A549 (cell line): ENCODE data around the gene NINL.

Experiments
- CEBPB ChIP-seq, 2 experiments: fragments of >200 bp in 1 of 2; sonication (Bioruptor Twin) in 1 of 2; formaldehyde crosslinking in 1 of 2; IDR thresholded peaks; 2 replicates each; pipeline ENCODE4 v1.6.1; 2012 to 2016
- CTCF ChIP-seq: fragments of >200 bp; sonication (Bioruptor Twin); formaldehyde crosslinking; IDR thresholded peaks from 3 replicates; pipeline ENCODE4 v1.5.1; 2016
- EP300 ChIP-seq, 2 experiments: fragments of >200 bp; sonication (Bioruptor Twin); formaldehyde crosslinking; IDR thresholded peaks; 2 replicates in 1 of 2; 3 replicates in 1 of 2; pipeline ENCODE4 v1.6.1; 2016 to 2017
- ESRRA ChIP-seq: fragments of 150-350 bp; IDR thresholded peaks from 2 replicates; pipeline ENCODE4 v1.6.1; 2014; ENCODE audit warnings: mild to moderate bottlenecking, low read length, borderline replicate concordance
- FOSB ChIP-seq: fragments of 250-450 bp; sonication (Bioruptor Pico); IDR thresholded peaks from 2 replicates; pipeline ENCODE4 v1.5.0; 2020; ENCODE audit warnings: mild to moderate bottlenecking, moderate library complexity
- HOXB13 ChIP-seq: fragments of 250-450 bp; sonication (Bioruptor Pico); IDR thresholded peaks from 2 replicates; pipeline ENCODE4 v1.5.0; 2020; ENCODE audit warnings: low read depth, mild to moderate bottlenecking, moderate library complexity
- JUN ChIP-seq, 2 experiments: fragments of >200 bp; sonication (Bioruptor Twin); formaldehyde crosslinking; IDR thresholded peaks; 2 replicates in 1 of 2; 3 replicates in 1 of 2; pipeline ENCODE4 v1.6.1; 2016 to 2017
- MAZ ChIP-seq: fragments of 150-350 bp; IDR thresholded peaks from 2 replicates; pipeline ENCODE4 v1.6.1; 2014; ENCODE audit warnings: antibody characterized with exemption, low read depth, low read length, borderline replicate concordance
- POLR2A ChIP-seq: IDR thresholded peaks from 2 replicates; pipeline ENCODE4 v1.6.1; 2012; ENCODE audit warnings: mild to moderate bottlenecking, low read length
- RAD21 ChIP-seq, 2 experiments: fragments of >200 bp in 1 of 2; sonication (Bioruptor Twin) in 1 of 2; formaldehyde crosslinking in 1 of 2; IDR thresholded peaks in 1 of 2; conservative IDR thresholded peaks in 1 of 2; 2 replicates in 1 of 2; 3 replicates in 1 of 2; pipeline ENCODE4 v1.6.1; 2012 to 2018; ENCODE audit warnings: inconsistent platforms in 1 of 2
- USF2 ChIP-seq: fragments of 450-650 bp; IDR thresholded peaks from 2 replicates; pipeline ENCODE4 v1.6.1; 2014; ENCODE audit warnings: antibody characterized with exemption
- ZNF302 ChIP-seq: fragments of 250-450 bp; sonication (Bioruptor Pico); IDR thresholded peaks from 2 replicates; pipeline ENCODE4 v1.9.0; 2021; ENCODE audit warnings: inconsistent platforms, mild to moderate bottlenecking, moderate library complexity

GRCh38 chr20:25439328-25439727 is 146.0 kb downstream of the NINL start:
- TF ChIP-seq CTCF = no peak
- TF ChIP-seq RAD21 (conservative IDR thresholded peaks at IDR 0.05 in 1 of 2, IDR thresholded peaks at IDR 0.05 in 1 of 2) = no peak
- no peak for TF ChIP-seq EP300 (IDR thresholded peaks at IDR 0.05)
- TF ChIP-seq ESRRA = no peak
- no peak for TF ChIP-seq POLR2A
- TF ChIP-seq MAZ = no peak
- TF ChIP-seq USF2 = no peak
- TF ChIP-seq JUN (IDR thresholded peaks at IDR 0.05) = no peak
- no peak for TF ChIP-seq ZNF302 (CRISPR knock-in tag)
- no peak for TF ChIP-seq HOXB13
- no peak for TF ChIP-seq FOSB
- TF ChIP-seq CEBPB (IDR thresholded peaks at IDR 0.05) = no peak
